ENCODE measurements around the gene NMS. TPM values are rescaled to one million over a fixed set of nuclear protein-coding genes. Genes with fewer than 3 reads are reported as not detected.

NMS gene
- total and polyA plus RNA-seq, 4 donors = not detected

GRCh38 chr2:100520224-100520623 lies 49.9 kb downstream of the NMS start:
- TF ChIP-seq, protein P1, sequence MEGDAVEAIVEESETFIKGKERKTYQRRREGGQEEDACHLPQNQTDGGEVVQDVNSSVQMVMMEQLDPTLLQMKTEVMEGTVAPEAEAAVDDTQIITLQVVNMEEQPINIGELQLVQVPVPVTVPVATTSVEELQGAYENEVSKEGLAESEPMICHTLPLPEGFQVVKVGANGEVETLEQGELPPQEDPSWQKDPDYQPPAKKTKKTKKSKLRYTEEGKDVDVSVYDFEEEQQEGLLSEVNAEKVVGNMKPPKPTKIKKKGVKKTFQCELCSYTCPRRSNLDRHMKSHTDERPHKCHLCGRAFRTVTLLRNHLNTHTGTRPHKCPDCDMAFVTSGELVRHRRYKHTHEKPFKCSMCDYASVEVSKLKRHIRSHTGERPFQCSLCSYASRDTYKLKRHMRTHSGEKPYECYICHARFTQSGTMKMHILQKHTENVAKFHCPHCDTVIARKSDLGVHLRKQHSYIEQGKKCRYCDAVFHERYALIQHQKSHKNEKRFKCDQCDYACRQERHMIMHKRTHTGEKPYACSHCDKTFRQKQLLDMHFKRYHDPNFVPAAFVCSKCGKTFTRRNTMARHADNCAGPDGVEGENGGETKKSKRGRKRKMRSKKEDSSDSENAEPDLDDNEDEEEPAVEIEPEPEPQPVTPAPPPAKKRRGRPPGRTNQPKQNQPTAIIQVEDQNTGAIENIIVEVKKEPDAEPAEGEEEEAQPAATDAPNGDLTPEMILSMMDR (IDR thresholded peaks at IDR 0.05; ENCODE audit: control extremely low read depth, extremely low read depth) = no peak
- ATAC-seq (ENCODE audit: insufficient read depth, low FRiP score) = no peak
- Histone ChIP-seq H3K27me3 (ENCODE audit: control insufficient read depth in 3 of 3, insufficient read depth in 3 of 3, low read length in 2 of 3) (no peaks in the 10 kb centered on the region), H3K36me3 (ENCODE audit: control insufficient read depth in 4 of 4, insufficient read depth in 4 of 4, low read length in 4 of 4) (no peaks in the 10 kb centered on the region), H3K4me1 (ENCODE audit: control insufficient read depth in 5 of 5, insufficient read depth in 5 of 5, low read length in 5 of 5) (no peaks in the 10 kb centered on the region), H3K27ac (ENCODE audit: low read depth in 1 of 2, low read length in 1 of 2) (no peak overlapping the region), H3K4me3 (no peak overlapping the region), H3K9ac (ENCODE audit: insufficient read depth in 1 of 2, low read length in 2 of 2) (no peak overlapping the region), H3K9me3 (ENCODE audit: control insufficient read depth in 4 of 4, insufficient read depth in 3 of 4, low read length in 3 of 4) (no peaks in the 10 kb centered on the region)
- no peak for DNase-seq
- 72 to 85% methylated on average over 2 of the region's 2 CpGs for WGBS, 2 donors

DNA sequence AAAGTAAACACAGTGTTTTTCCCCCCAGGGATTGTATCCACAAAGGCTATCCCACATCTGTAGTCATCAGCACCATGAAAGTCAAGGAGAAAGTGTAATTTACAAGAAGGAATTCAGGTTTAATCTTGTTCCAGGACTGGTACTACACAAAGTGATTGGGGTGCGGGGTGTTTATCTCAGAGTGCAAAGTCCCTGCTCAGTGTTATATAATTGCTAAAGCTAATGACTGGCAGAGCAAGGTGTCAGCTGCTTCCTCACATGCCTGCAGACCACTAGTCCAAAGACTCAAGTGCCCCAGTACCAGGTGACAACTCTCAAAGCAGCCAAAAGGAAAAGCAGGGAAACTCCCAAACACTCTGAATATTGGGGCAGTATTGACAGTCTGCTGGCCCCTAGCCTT lies 52.1 kb downstream of the NMS start:
- Histone ChIP-seq H3K9ac (ENCODE audit: insufficient read depth in 1 of 2, low read length in 2 of 2) (no peak overlapping the region), H3K4me1 (ENCODE audit: control insufficient read depth in 5 of 5, insufficient read depth in 5 of 5, low read length in 5 of 5) (no peaks in the 10 kb centered on the region), H3K27me3 (ENCODE audit: control insufficient read depth in 3 of 3, insufficient read depth in 3 of 3, low read length in 2 of 3) (no peaks in the 10 kb centered on the region), H3K36me3 (ENCODE audit: control insufficient read depth in 4 of 4, insufficient read depth in 4 of 4, low read length in 4 of 4) (no peaks in the 10 kb centered on the region), H3K27ac (ENCODE audit: low read depth in 1 of 2, low read length in 1 of 2) (no peak overlapping the region), H3K9me3 (ENCODE audit: control insufficient read depth in 4 of 4, insufficient read depth in 3 of 4, low read length in 3 of 4) (no peaks in the 10 kb centered on the region), H3K4me3 (no peak overlapping the region)
- WGBS, 2 donors = 77 to 92% methylated on average over 1 of the region's 1 CpG
- DNase-seq (peak in 1 of 3 donors; percentile 6), ATAC-seq (ENCODE audit: insufficient read depth, low FRiP score) (no peak)
- TF ChIP-seq, protein P1 (IDR thresholded peaks at IDR 0.05; ENCODE audit: control extremely low read depth, extremely low read depth) = no peak

GRCh38 chr2:100524331-100524730 lies 54.0 kb downstream of the NMS start:
- H3K27ac ChIP-seq (ENCODE audit: low read depth in 1 of 2, low read length in 1 of 2) = no peak overlapping the region
- no peak overlapping the region for H3K9ac ChIP-seq (ENCODE audit: insufficient read depth in 1 of 2, low read length in 2 of 2)
- WGBS, 2 donors = 91 to 93% methylated on average over 2 of the region's 2 CpGs
- TF ChIP-seq, protein P1 (IDR thresholded peaks at IDR 0.05; ENCODE audit: control extremely low read depth, extremely low read depth) = no peak
- no peaks in the 10 kb centered on the region for H3K4me1 ChIP-seq (ENCODE audit: control insufficient read depth in 5 of 5, insufficient read depth in 5 of 5, low read length in 5 of 5)
- H3K27me3 ChIP-seq (ENCODE audit: control insufficient read depth in 3 of 3, insufficient read depth in 3 of 3, low read length in 2 of 3) = no peaks in the 10 kb centered on the region
- no peak overlapping the region for H3K4me3 ChIP-seq
- DNase-seq = no peak
- ATAC-seq (ENCODE audit: insufficient read depth, low FRiP score) = no peak
- H3K36me3 ChIP-seq (ENCODE audit: control insufficient read depth in 4 of 4, insufficient read depth in 4 of 4, low read length in 4 of 4) = no peaks in the 10 kb centered on the region
- no peaks in the 10 kb centered on the region for H3K9me3 ChIP-seq (ENCODE audit: control insufficient read depth in 4 of 4, insufficient read depth in 3 of 4, low read length in 3 of 4)

- Histone ChIP-seq H3K9ac (ENCODE audit: insufficient read depth in 1 of 2, low read length in 2 of 2) (no peak overlapping the region), H3K4me3 (no peak overlapping the region), H3K4me1 (ENCODE audit: control insufficient read depth in 5 of 5, insufficient read depth in 5 of 5, low read length in 5 of 5) (no peaks in the 10 kb centered on the region), H3K27ac (ENCODE audit: low read depth in 1 of 2, low read length in 1 of 2) (no peak overlapping the region), H3K36me3 (ENCODE audit: control insufficient read depth in 4 of 4, insufficient read depth in 4 of 4, low read length in 4 of 4) (no peaks in the 10 kb centered on the region), H3K9me3 (ENCODE audit: control insufficient read depth in 4 of 4, insufficient read depth in 3 of 4, low read length in 3 of 4) (no peaks in the 10 kb centered on the region), H3K27me3 (ENCODE audit: control insufficient read depth in 3 of 3, insufficient read depth in 3 of 3, low read length in 2 of 3) (no peaks in the 10 kb centered on the region)
- TF ChIP-seq, protein P1 (IDR thresholded peaks at IDR 0.05; ENCODE audit: control extremely low read depth, extremely low read depth) = no peak
- ATAC-seq (ENCODE audit: insufficient read depth, low FRiP score) (no peak), DNase-seq (no peak)
- 47 to 56% methylated on average over 1 of the region's 1 CpG for WGBS, 2 donors
These were observed 56.6 kb downstream of the NMS start for GRCh38 chr2:100526868-100527267.
